Neural progenitor cell (in vitro differentiated cells): ENCODE measurements around the gene GSG1L. TPM values are rescaled to one million over a fixed set of nuclear protein-coding genes. Genes with fewer than 3 reads are reported as not detected.

Experiments
- DNase-seq: peaks from one replicate; pipeline ENCODE4 v3.0.0-alpha.2; 2016; ENCODE audit warnings: low spot score
- H2AFZ ChIP-seq: fragments of 200-600 bp; sonication (generic); replicated peaks from 2 replicates; pipeline ENCODE4 v1.6.1; 2016; ENCODE audit warnings: antibody characterized with exemption
- H3F3A ChIP-seq: fragments of 200-600 bp; sonication (generic); 2 replicates; pipeline ENCODE4 v1.6.1; 2016; ENCODE audit warnings: antibody characterized with exemption, low read depth
- H3K27ac ChIP-seq: fragments of 200-600 bp; sonication (generic); 2 replicates; pipeline ENCODE4 v1.5.1; 2016; ENCODE audit warnings: mild to moderate bottlenecking
- H3K27me3 ChIP-seq: fragments of 200-600 bp; sonication (generic); 2 replicates; pipeline ENCODE4 v1.6.1; 2016; ENCODE audit warnings: mild to moderate bottlenecking, moderate library complexity
- H3K36me3 ChIP-seq: fragments of 200-600 bp; sonication (generic); 2 replicates; pipeline ENCODE4 v1.5.1; 2016
- H3K4me1 ChIP-seq: fragments of 200-600 bp; sonication (generic); 2 replicates; pipeline ENCODE4 v1.6.1; 2016; ENCODE audit warnings: mixed run types
- H3K4me2 ChIP-seq: fragments of 200-600 bp; sonication (generic); 2 replicates; pipeline ENCODE4 v1.6.1; 2016
- H3K4me3 ChIP-seq: fragments of 200-600 bp; sonication (generic); 2 replicates; pipeline ENCODE4 v1.5.1; 2016
- H3K79me2 ChIP-seq: fragments of 200-600 bp; sonication (generic); 2 replicates; pipeline ENCODE4 v1.6.1; 2016; ENCODE audit warnings: low read depth
- H3K9ac ChIP-seq: fragments of 200-600 bp; sonication (generic); 2 replicates; pipeline ENCODE4 v1.6.1; 2016
- H3K9me3 ChIP-seq: fragments of 200-600 bp; sonication (generic); 2 replicates; pipeline ENCODE4 v1.5.1; 2016; ENCODE audit warnings: low read depth
- H4K20me1 ChIP-seq: fragments of 200-600 bp; sonication (generic); 2 replicates; pipeline ENCODE4 v1.6.1; 2016; ENCODE audit warnings: low read depth
- H3K27ac Mint-ChIP-seq: 3 replicates; pipeline ENCODE4 v1.8.0; 2021; ENCODE audit warnings: mixed read lengths
- H3K27me3 Mint-ChIP-seq: 2 replicates; pipeline ENCODE4 v1.8.0; 2022; ENCODE audit warnings: low read depth, mild to moderate bottlenecking, inconsistent platforms, moderate library complexity, mixed read lengths; ENCODE audit not compliant: insufficient read depth
- H3K36me3 Mint-ChIP-seq: 3 replicates; pipeline ENCODE4 v1.8.0; 2021; ENCODE audit warnings: mixed read lengths
- H3K4me1 Mint-ChIP-seq: 3 replicates; pipeline ENCODE4 v1.8.0; 2021; ENCODE audit warnings: mixed read lengths
- H3K4me3 Mint-ChIP-seq: 3 replicates; pipeline ENCODE4 v1.8.0; 2021; ENCODE audit warnings: mild to moderate bottlenecking, moderate library complexity, mixed read lengths
- H3K9me3 Mint-ChIP-seq: 3 replicates; pipeline ENCODE4 v1.8.0; 2020; ENCODE audit warnings: mixed read lengths
- CTCF ChIP-seq: fragments of 200-600 bp; sonication (generic); IDR thresholded peaks from 2 replicates; pipeline ENCODE4 v1.5.1; 2017; ENCODE audit warnings: antibody characterized with exemption, mild to moderate bottlenecking
- EZH2 ChIP-seq: fragments of 200-600 bp; sonication (generic); IDR thresholded peaks from 2 replicates; pipeline ENCODE4 v1.6.1; 2017; ENCODE audit warnings: antibody characterized with exemption, mild to moderate bottlenecking, moderate library complexity
- EZH2phosphoT487 ChIP-seq: fragments of 200-600 bp; sonication (generic); IDR thresholded peaks from 2 replicates; pipeline ENCODE4 v1.6.1; 2017; ENCODE audit warnings: antibody characterized with exemption
- total RNA-seq: library from RNA; depleted of rRNA; stranded (reverse); fragments of >200 nt; gene quantifications from 2 replicates; pipeline ENCODE4 v1.2.3, GENCODE V29; 2015; ENCODE audit warnings: low replicate concordance

The GSG1L gene
- total RNA-seq, 1 donor from 2014 or later = not detected

GRCh38 chr16:28052274-28053128 lies 11.0 kb downstream of the GSG1L start:
- Histone ChIP-seq H3K79me2 (no peaks in the 10 kb centered on the region), H3K9ac (no peak overlapping the region), H3K27ac (no peak overlapping the region), H3K4me2 (no peak overlapping the region), H3K4me1 (no peaks in the 10 kb centered on the region), H3F3A (no peaks in the 10 kb centered on the region), H3K9me3 (peaks cover 8% of the 10 kb centered on the region), H3K36me3 (no peaks in the 10 kb centered on the region), H3K4me3 (no peak overlapping the region), H3K27me3 (peaks cover 8% of the 10 kb centered on the region), H2AFZ (no peak overlapping the region), H4K20me1 (no peaks in the 10 kb centered on the region)
- H3K4me1 Mint-ChIP-seq = no peaks in the 10 kb centered on the region
- no peak overlapping the region for H3K27ac Mint-ChIP-seq
- peaks cover 5% of the 10 kb centered on the region for H3K27me3 Mint-ChIP-seq
- H3K9me3 Mint-ChIP-seq = peaks cover 5% of the 10 kb centered on the region
- no peak for DNase-seq
- H3K4me3 Mint-ChIP-seq = no peak overlapping the region
- TF ChIP-seq CTCF = no peak
- TF ChIP-seq EZH2 = no peak
- TF ChIP-seq EZH2phosphoT487 = no peak
- no peaks in the 10 kb centered on the region for H3K36me3 Mint-ChIP-seq

- no peak overlapping the region for H3K4me3 Mint-ChIP-seq
- H3K27me3 ChIP-seq = peaks cover 8% of the 10 kb centered on the region
- H3K4me2 ChIP-seq = no peak overlapping the region
- no peaks in the 10 kb centered on the region for H3K79me2 ChIP-seq
- H3K27ac ChIP-seq = no peak overlapping the region
- no peaks in the 10 kb centered on the region for H3K4me1 Mint-ChIP-seq
- H3K9me3 ChIP-seq = peaks cover 8% of the 10 kb centered on the region
- no peak for TF ChIP-seq CTCF
- TF ChIP-seq EZH2phosphoT487 = no peak
- TF ChIP-seq EZH2 = no peak
- H2AFZ ChIP-seq = no peak overlapping the region
- H3K36me3 ChIP-seq = no peaks in the 10 kb centered on the region
- H4K20me1 ChIP-seq = no peaks in the 10 kb centered on the region
- H3K9ac ChIP-seq = no peak overlapping the region
- no peaks in the 10 kb centered on the region for H3K27me3 Mint-ChIP-seq
- H3F3A ChIP-seq = no peaks in the 10 kb centered on the region
- H3K36me3 Mint-ChIP-seq = no peaks in the 10 kb centered on the region
- peaks cover 5% of the 10 kb centered on the region for H3K9me3 Mint-ChIP-seq
- H3K4me1 ChIP-seq = no peaks in the 10 kb centered on the region
- H3K27ac Mint-ChIP-seq = no peak overlapping the region
- no peak for DNase-seq
- H3K4me3 ChIP-seq = no peak overlapping the region
Observed at GRCh38 chr16:28051486-28051885, 12.0 kb downstream of the GSG1L start.

GRCh38 chr16:28042811-28043210 lies 20.7 kb downstream of the GSG1L start:
- TF ChIP-seq EZH2phosphoT487 (no peak), EZH2 (no peak), CTCF (no peak)
- H3K36me3 ChIP-seq = no peaks in the 10 kb centered on the region
- no peaks in the 10 kb centered on the region for H3K36me3 Mint-ChIP-seq
- H3K9me3 Mint-ChIP-seq = no peaks in the 10 kb centered on the region
- peaks cover 7% of the 10 kb centered on the region for H3K27me3 Mint-ChIP-seq
- H3K4me1 ChIP-seq = no peaks in the 10 kb centered on the region
- no peaks in the 10 kb centered on the region for H4K20me1 ChIP-seq
- H3K4me1 Mint-ChIP-seq = no peaks in the 10 kb centered on the region
- H3K79me2 ChIP-seq = no peaks in the 10 kb centered on the region
- no peak overlapping the region for H3K4me3 ChIP-seq
- DNase-seq = no peak
- H3K27me3 ChIP-seq = no peaks in the 10 kb centered on the region
- H2AFZ ChIP-seq = no peak overlapping the region
- no peaks in the 10 kb centered on the region for H3K9me3 ChIP-seq
- no peak overlapping the region for H3K4me2 ChIP-seq
- no peak overlapping the region for H3K27ac Mint-ChIP-seq
- H3K9ac ChIP-seq = no peak overlapping the region
- no peaks in the 10 kb centered on the region for H3F3A ChIP-seq
- no peak overlapping the region for H3K27ac ChIP-seq
- H3K4me3 Mint-ChIP-seq = no peak overlapping the region
